ENCODE data around the gene NRROS.
"Not testable (repeated sequence)": the region's sequence is repeated elsewhere in the genome, so short reads cannot be mapped to it uniquely, and the experiment has no call there.

Gene NRROS

DNA sequence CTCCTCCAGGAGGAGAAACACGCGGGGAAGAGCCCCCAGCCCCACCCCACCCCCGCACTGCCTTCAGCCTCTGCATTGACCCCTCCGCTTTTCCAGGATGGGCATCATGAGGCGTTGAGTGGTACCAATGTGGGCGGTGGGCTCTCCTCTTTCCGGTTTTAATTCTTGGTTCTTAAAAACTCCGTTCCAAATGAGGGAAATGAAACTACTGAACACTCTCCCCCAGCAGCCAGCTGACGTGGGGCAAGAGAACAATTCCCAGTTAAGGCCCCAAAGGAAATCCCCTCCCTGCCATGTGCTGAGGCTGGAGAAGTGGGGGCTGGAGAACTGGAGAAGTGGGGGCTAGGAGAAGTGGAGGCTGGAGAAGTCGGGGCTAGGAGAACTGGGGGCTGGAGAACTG lies 5.3 kb upstream of the NRROS start:
- H3K4me3 ChIP-seq (ENCODE audit: low read depth, low read length), result peak overlapping the region; percentile 72
- TF ChIP-seq, protein P1, sequence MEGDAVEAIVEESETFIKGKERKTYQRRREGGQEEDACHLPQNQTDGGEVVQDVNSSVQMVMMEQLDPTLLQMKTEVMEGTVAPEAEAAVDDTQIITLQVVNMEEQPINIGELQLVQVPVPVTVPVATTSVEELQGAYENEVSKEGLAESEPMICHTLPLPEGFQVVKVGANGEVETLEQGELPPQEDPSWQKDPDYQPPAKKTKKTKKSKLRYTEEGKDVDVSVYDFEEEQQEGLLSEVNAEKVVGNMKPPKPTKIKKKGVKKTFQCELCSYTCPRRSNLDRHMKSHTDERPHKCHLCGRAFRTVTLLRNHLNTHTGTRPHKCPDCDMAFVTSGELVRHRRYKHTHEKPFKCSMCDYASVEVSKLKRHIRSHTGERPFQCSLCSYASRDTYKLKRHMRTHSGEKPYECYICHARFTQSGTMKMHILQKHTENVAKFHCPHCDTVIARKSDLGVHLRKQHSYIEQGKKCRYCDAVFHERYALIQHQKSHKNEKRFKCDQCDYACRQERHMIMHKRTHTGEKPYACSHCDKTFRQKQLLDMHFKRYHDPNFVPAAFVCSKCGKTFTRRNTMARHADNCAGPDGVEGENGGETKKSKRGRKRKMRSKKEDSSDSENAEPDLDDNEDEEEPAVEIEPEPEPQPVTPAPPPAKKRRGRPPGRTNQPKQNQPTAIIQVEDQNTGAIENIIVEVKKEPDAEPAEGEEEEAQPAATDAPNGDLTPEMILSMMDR (IDR thresholded peaks at IDR 0.05; ENCODE audit: borderline replicate concordance, insufficient read depth, low read depth, low read length), result no peak

DNA sequence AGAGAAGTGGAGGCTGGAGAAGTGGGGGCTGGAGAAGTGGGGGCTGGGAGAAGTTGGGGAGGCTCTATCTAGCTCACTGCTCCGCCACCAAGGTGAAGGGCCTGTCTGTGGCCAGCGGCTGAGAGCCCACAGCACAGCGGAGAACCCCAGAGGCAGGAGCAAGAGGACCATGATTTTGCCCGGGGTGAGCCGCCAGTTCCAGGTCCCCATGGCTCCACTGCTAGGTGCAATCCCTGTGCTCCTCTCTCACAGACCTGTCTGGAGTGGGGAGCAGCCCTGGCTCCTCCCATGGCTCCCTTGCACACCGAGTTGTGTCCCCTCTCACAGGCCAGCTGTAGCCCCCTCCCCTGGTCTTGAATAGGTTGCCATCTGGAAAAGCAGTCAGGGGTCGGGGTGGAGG lies 4.7 kb upstream of the NRROS start:
- TF ChIP-seq, protein P1 (IDR thresholded peaks at IDR 0.05; ENCODE audit: borderline replicate concordance, insufficient read depth, low read depth, low read length), result no peak
- H3K4me3 ChIP-seq (ENCODE audit: low read depth, low read length), result no peak overlapping the region

DNA sequence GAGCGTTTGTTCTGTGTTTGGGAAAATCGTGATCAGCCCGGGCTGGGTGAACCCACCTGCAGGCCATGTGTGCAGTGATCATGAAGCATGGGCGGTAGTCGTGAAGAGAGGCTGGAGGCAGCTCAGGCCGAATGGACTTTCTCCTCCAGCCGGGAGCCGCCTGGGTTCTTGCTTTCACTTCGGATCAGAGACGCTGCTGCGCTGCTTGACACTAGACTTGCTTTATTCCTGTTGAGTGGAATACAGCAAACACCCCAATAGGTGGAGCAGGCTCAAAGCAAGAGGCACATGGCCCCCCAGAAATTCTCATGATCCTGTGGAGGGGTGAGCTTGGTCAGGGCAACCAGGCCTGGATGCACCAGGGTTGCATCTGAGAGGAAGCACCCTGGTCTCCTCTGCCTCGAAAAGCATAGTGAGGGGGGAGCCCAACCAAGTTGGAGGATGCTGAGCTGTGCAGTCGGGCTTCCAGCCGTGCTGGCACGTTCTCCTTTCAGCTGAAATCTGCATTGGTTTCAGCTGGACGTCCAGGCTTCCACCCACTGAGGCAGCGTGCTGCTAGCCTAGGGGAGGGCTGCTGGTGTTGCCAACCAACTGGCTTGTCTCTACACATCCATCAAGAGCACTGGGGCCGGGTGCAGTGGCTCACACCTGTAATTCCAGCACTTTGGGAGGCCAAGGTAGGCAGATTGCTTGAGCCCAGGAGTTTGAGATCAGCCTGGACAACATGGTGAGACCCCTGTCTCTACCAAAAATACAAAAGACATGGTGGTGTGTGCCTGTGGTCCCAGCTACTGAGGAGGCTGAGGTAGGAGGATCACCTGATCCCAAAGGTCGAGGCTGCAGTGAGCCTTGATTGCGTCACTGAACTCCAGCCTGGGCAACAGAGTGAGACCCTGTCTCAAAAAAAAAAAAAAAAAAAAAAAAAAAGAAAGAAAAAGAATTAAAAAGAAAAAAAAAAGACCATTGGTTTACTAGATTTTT lies 2.8 kb upstream of the NRROS start:
- H3K4me3 ChIP-seq (ENCODE audit: low read depth, low read length), result no peak overlapping the region
- TF ChIP-seq, protein P1 (IDR thresholded peaks at IDR 0.05; ENCODE audit: borderline replicate concordance, insufficient read depth, low read depth, low read length), result no peak

DNA sequence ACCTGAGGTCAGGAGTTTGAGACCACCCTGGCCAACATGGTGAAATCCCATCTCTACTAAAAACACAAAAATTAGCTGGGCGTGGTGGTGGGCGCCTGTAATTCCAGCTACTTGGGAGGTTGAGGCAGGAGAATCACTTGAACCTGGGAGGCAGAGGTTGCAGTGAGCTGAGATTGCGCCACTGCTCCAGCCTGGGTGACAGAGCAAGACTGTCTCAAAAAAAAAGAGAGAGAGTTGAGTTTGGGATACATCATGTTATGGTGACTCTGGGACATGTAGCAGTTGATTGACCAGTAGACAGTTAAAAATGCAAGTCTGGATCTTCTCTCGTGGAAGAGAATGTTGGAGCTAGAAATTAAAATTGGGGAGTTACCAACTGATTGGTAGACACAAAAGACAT lies 1.6 kb upstream of the NRROS start:
- not testable (repeated sequence) for H3K4me3 ChIP-seq (ENCODE audit: low read depth, low read length)

DNA sequence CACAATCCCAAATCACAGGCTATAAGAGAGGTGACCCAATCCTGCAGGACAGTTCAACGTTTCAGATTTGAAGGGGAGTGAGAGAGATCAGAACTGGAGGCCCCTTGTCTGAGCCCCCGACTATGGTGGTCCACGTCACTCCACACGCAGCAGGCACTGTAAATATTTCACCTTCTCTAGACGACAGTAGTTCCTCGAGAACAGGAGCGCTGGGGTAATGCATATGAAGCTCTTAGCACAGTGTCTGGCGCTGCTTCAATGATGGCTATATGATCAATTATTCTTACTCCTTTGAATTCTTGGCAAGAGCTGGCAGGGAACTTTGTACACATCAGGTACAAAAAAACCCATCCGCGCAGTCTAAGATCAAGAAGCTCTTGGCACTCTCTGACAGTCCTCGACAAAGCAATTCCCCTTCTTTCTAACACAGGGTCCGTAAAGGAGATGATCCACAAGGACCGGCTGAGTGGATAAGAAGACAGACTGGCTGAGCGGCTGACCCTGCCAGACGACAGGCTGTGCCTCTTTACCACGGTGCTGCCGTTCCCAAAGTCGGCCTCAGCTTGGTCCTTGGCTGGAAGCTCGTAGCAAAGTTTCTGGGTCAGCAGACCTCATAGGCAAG lies 522 bp upstream of the NRROS start:
- H3K4me3 ChIP-seq (ENCODE audit: low read depth, low read length), result peak overlapping the region; percentile 83
- TF ChIP-seq, protein P1 (IDR thresholded peaks at IDR 0.05; ENCODE audit: borderline replicate concordance, insufficient read depth, low read depth, low read length), result no peak

DNA sequence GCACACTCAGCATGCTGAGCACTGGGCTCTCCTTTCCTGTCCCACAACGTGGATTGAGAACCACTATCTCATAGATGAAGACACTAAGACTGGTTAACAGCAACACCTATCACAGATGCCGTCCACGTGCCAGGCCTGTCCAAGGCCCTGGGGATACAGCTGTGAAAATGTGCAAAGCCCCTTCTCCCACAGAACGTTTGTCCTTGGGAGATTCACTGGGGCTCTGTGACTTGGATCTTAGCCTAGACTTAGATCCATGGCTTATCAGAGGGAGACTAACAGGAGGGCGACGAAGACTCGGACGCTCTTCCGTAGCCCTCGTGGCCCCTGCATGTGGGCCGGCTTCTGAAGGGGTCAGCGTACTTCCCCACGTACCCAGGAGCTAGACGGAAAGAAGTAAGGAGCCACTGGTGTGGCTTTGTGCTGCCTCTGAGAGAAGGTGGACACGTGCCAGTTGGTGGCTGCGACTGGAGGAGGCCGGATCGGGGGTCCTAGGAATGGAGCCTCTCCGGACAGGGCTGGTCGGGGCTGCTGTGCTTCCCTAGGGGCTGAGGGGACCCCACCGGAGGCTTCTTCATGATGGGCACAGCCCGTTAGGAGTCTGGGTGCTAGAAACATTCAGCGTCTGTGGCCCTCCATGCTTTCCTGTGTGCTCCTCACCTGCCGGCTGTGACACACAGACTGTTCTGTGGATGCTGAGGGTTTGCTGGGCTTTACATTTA lies 964 bp downstream of the NRROS start:
- H3K4me3 ChIP-seq (ENCODE audit: low read depth, low read length), result peak overlapping the region; percentile 83

More for the DNA sequence above, 964 bp downstream of the NRROS start:
- TF ChIP-seq, protein P1 (IDR thresholded peaks at IDR 0.05; ENCODE audit: borderline replicate concordance, insufficient read depth, low read depth, low read length), result no peak

All from GM12875 (cell line).